VCaP (cell line): ENCODE data around the gene SPDYE4.

Experiments used
- H3K27ac ChIP-seq: fragments of 450-650 bp; 2 replicates; pipeline ENCODE4 v1.5.1; 2017
- TF ChIP-seq, protein P1 (sequence below): fragments of 450-650 bp; conservative IDR thresholded peaks from 2 replicates; pipeline ENCODE4 v1.5.1; 2017; ENCODE audit warnings: mild to moderate bottlenecking, moderate library complexity

SPDYE4 gene

DNA sequence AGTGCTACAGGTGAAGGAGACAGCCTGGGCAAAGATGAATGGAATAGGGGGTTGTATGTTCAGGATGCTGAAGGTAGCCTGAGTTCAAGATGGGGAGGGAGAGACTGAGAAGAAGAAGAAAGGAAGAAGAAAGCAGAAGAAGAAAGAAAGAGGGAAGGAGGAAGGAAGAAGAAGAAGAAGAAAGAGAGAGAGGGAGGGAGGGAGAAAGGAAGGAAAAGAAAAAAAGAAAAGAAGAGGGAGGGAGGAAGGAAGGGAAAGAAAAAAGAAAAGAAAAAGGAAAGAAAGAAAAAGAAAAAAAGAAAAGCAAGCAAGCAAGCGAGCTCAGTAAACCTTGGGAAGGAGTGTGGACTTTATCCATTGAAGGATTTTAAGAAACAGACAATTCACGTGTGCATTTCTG, 21.6 kb downstream of the SPDYE4 start:
- TF ChIP-seq, protein P1, sequence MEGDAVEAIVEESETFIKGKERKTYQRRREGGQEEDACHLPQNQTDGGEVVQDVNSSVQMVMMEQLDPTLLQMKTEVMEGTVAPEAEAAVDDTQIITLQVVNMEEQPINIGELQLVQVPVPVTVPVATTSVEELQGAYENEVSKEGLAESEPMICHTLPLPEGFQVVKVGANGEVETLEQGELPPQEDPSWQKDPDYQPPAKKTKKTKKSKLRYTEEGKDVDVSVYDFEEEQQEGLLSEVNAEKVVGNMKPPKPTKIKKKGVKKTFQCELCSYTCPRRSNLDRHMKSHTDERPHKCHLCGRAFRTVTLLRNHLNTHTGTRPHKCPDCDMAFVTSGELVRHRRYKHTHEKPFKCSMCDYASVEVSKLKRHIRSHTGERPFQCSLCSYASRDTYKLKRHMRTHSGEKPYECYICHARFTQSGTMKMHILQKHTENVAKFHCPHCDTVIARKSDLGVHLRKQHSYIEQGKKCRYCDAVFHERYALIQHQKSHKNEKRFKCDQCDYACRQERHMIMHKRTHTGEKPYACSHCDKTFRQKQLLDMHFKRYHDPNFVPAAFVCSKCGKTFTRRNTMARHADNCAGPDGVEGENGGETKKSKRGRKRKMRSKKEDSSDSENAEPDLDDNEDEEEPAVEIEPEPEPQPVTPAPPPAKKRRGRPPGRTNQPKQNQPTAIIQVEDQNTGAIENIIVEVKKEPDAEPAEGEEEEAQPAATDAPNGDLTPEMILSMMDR, result no peak
- H3K27ac ChIP-seq, result no peak overlapping the region

DNA sequence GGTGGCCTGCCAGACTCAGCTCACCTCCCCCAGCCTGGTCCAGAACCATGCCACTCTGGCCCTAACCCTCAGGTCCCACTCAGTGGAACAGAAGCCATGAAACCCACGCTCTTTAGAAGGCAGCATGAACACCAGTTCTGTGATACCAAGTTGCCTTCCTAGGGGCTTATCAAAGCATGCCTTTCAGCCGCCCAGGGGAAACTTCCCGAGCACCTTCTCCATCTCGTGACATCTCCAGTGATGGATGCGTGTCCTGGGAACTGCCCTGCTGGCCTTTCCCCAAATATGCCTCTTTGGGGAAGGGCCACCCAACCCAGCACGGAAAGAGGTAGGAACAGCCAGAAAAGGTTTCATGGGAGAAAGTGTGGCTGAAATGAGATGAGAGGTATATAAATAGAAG, 22.0 kb downstream of the SPDYE4 start:
- H3K27ac ChIP-seq, result no peak overlapping the region
- TF ChIP-seq, protein P1, result no peak

DNA sequence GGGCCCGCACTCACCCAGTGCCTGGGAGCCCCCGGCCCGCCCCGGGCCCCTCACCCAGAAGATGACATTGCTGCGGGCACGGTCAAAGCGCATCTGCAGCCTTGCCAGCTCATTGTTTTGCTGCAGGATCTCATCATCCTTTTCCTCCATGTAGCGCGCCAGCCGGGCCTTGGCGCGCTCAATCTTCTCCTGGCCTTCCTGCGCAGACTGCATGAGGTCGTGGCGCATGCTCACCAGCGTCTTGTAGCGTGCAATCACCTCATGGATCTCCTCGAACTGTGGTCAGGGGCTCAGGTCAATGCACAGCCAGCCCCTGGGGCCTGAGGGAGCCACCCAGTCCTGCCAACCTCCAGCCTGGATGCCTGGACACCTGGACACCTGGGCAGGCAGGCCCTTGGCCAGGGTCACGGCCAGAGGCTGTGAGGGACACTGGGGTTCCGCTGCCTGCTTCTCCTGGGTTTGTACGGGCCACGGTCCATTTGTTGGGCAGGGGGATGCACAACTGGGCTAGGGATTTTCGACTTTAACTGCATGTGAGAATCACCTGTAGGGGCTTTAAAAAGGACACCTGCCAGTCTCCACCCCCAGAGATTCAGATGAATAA, 22.9 kb downstream of the SPDYE4 start:
- H3K27ac ChIP-seq, result no peak overlapping the region
- TF ChIP-seq, protein P1, result no peak

DNA sequence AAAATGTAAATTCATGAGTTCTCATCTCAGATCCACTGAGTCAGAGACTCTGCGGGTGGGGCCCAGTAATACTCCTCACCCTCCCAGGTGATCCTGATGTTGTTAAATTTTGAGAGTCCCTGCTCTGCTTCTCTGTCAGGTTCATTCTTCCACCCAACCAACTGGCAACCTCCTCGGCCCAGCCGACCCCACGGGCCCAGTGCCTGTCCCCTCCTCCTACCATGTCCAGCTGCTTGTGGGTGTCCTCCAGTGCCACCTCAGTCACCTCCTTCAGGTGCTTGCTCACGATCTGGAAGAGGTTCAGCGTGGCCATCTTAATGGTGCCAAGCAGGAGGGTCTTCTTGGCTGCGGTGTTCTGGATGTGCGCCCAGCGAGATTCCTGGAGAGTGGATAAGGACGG, 23.5 kb downstream of the SPDYE4 start:
- TF ChIP-seq, protein P1, result no peak
- no peak overlapping the region for H3K27ac ChIP-seq

DNA sequence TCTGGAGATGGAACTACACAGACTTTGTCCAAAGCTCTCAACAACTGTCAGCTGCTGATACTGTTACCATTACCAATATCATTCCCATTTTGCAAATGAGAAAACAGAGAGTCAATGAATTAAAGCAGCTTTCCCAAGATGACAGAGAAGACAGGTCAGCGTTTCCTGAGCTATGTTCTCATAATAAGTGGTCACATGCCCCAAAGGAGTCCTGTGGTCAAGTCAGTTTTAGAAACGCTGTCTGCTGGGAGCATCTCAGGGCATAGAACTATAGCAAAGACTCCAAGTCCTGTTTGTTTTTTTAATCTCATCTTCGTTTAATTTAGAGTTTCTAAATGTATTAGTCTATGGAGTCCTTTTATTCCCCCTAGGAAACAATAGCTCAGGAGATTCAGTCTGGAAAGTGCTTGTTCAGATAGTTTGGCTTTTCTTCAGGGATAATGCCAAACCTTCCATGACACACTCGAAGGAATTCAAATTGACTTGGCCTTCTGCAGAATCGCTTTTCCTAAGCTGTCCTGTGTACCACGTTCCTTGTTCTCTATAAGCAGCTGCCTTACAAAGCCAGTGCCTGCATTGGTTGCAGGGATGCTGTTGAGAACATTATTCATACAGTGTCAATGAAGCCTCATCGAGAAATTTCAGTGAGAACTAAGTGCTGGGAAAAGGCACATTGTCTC, 25.8 kb downstream of the SPDYE4 start:
- TF ChIP-seq, protein P1, result no peak
- H3K27ac ChIP-seq, result no peak overlapping the region

DNA sequence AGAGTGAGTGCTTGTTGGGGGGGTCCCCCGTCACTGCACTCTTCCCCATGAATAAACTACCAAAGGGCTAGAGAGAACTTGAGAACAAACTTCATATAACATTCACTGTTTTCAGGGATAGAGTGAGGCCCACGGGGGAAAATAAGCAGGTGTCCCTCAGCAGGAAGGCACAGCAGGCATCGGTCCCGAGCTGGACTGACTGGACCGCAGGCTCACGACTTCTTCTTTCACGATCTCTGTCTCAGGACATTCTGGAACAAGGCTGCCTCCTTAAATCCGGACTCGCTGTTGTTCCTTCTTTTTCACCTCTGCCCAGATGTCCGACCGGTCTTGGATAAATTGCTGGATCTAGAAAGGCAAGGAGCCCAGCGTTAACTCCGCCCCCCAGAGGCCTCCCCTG, 28.5 kb downstream of the SPDYE4 start:
- TF ChIP-seq, protein P1, result no peak
- no peak overlapping the region for H3K27ac ChIP-seq

DNA sequence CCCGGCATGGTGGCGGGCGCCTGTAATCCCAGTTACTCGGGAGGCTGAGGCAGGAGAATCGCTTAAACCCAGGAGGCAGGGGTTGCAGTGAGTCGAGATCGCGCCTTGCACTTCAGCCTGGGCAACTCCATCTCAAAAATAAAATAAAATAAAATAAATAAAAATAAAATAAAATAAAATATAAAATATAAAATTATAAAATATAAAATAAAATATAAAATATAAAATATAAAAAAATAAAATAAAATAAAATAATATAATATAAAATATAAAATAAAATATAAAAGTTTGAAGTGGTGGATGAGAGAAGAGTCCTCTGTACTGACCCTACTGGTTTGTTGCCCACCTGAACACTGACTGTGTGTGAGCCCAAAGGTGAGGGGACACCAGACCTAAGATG, 28.9 kb downstream of the SPDYE4 start:
- TF ChIP-seq, protein P1, result no peak
- H3K27ac ChIP-seq, result no peak overlapping the region
